MCF 10A (cell line): ENCODE measurements around the gene LCLAT1. TPM values are rescaled to one million over a fixed set of nuclear protein-coding genes. Genes with fewer than 3 reads are reported as not detected.

Source experiments
- BruUV-seq: library from RNA; stranded (reverse); fragments of 400-500 nt; replicated peaks from 2 replicates; lab custom pipeline; 2021; lab: Mats Ljungman, UMichigan
- CTCF ChIA-PET: fragments of 300-600 bp; sonication (Branson Sonifier 250); formaldehyde crosslinking; extraction: SDS; loops from one replicate; lab custom pipeline; 2021; ENCODE audit warnings: antibody characterized with exemption, inconsistent platforms; lab: Yijun Ruan, JAX
- POLR2A ChIA-PET: fragments of 300-600, 350-650 bp; sonication (Branson Sonifier 250); formaldehyde crosslinking; extraction: SDS; loops from one replicate; lab custom pipeline; 2020; ENCODE audit warnings: antibody characterized with exemption, inconsistent platforms; lab: Yijun Ruan, JAX
- DNase-seq: peaks from one replicate; pipeline ENCODE4 v3.0.0-alpha.2; 2018; ENCODE audit not compliant: unreplicated experiment
- H3K27ac Mint-ChIP-seq: one replicate; pipeline ENCODE4 v1.8.0; 2022; ENCODE audit warnings: mild to moderate bottlenecking, low read depth, mixed read lengths; ENCODE audit not compliant: unreplicated experiment
- H3K27me3 Mint-ChIP-seq: one replicate; pipeline ENCODE4 v1.8.0; 2022; ENCODE audit warnings: mixed read lengths; ENCODE audit not compliant: insufficient read depth, unreplicated experiment
- H3K36me3 Mint-ChIP-seq: one replicate; pipeline ENCODE4 v1.8.0; 2022; ENCODE audit warnings: mild to moderate bottlenecking, moderate library complexity, mixed read lengths; ENCODE audit not compliant: insufficient read depth, unreplicated experiment
- H3K4me1 Mint-ChIP-seq: one replicate; pipeline ENCODE4 v1.8.0; 2022; ENCODE audit warnings: mixed read lengths; ENCODE audit not compliant: insufficient read depth, unreplicated experiment
- H3K4me3 Mint-ChIP-seq: one replicate; pipeline ENCODE4 v1.8.0; 2022; ENCODE audit warnings: mild to moderate bottlenecking, moderate library complexity, mixed read lengths; ENCODE audit not compliant: unreplicated experiment
- H3K9me3 Mint-ChIP-seq: one replicate; pipeline ENCODE4 v1.8.0; 2022; ENCODE audit warnings: mixed read lengths; ENCODE audit not compliant: unreplicated experiment
- CTCF ChIP-seq: fragments of 200-600 bp; IDR thresholded peaks from one replicate; pipeline ENCODE4 v1.8.0; 2022; ENCODE audit warnings: antibody characterized with exemption, mild to moderate bottlenecking; ENCODE audit not compliant: unreplicated experiment
- intact Hi-C: fragments of 100-400 bp; cut with micrococcal nuclease; formaldehyde crosslinking; loops from 2 replicates; pipeline ENCODE4 v1.14.1; 2022
- total RNA-seq: library from RNA; stranded (reverse); gene quantifications from 2 replicates; pipeline ENCODE4 v1.2.3, GENCODE V29; 2022

Gene LCLAT1
- total RNA-seq, 1 experiment from 2014 or later: 27.5 TPM

GRCh38 chr2:30541680-30542079 is 94.6 kb downstream of the LCLAT1 start:
- Mint-ChIP-seq H3K27me3 (no peaks in the 10 kb centered on the region), H3K36me3 (no peaks in the 10 kb centered on the region), H3K4me1 (no peaks in the 10 kb centered on the region), H3K4me3 (no peak overlapping the region), H3K27ac (no peak overlapping the region), H3K9me3 (peaks cover 10% of the 10 kb centered on the region)
- intact Hi-C loops: no loop called here
- BruUV-seq: no TSS peak
- TF ChIP-seq CTCF: no peak
- no peak for DNase-seq
- ChIA-PET CTCF (no interaction called here), POLR2A (interaction anchor here (0.7 kb wide), 1 partner anchor 12 kb away, joined by 3 read pairs; no protein-coding TSS in a partner anchor)

GRCh38 chr2:30545875-30546274 is 98.8 kb downstream of the LCLAT1 start:
- no peaks in the 10 kb centered on the region for H3K27me3 Mint-ChIP-seq
- peaks cover 8% of the 10 kb centered on the region for H3K9me3 Mint-ChIP-seq
- H3K36me3 Mint-ChIP-seq: no peaks in the 10 kb centered on the region
- POLR2A ChIA-PET: interaction anchor here (0.6 kb wide), 1 partner anchor 99 kb away, joined by 3 read pairs; the partner anchor contains the start of gene LCLAT1
- no peak for DNase-seq
- intact Hi-C loops: no loop called here
- no peaks in the 10 kb centered on the region for H3K4me1 Mint-ChIP-seq
- no peak overlapping the region for H3K4me3 Mint-ChIP-seq
- BruUV-seq: no TSS peak
- CTCF ChIA-PET: no interaction called here
- H3K27ac Mint-ChIP-seq: no peak overlapping the region
- no peak for TF ChIP-seq CTCF

- BruUV-seq: no TSS peak
- Mint-ChIP-seq H3K9me3 (no peaks in the 10 kb centered on the region), H3K4me1 (no peaks in the 10 kb centered on the region), H3K36me3 (no peaks in the 10 kb centered on the region), H3K27me3 (no peaks in the 10 kb centered on the region), H3K27ac (no peak overlapping the region), H3K4me3 (no peak overlapping the region)
- intact Hi-C loops: no loop called here
- no peak for DNase-seq
- no peak for TF ChIP-seq CTCF
- ChIA-PET CTCF (interaction anchor here (0.7 to 1.5 kb wide), 2 partner anchors 160 to 369 kb away, joined by 3 to 4 read pairs; no protein-coding TSS in a partner anchor), POLR2A (no interaction called here)
These were observed 101.3 kb downstream of the LCLAT1 start for GRCh38 chr2:30548386-30548785.

GRCh38 chr2:30549096-30549495 is 102.0 kb downstream of the LCLAT1 start:
- no peak overlapping the region for H3K27ac Mint-ChIP-seq
- ChIA-PET POLR2A (no interaction called here), CTCF (interaction anchor here (1.5 kb wide), 1 partner anchor 159 kb away, joined by 4 read pairs; no protein-coding TSS in a partner anchor)
- no peak overlapping the region for H3K4me3 Mint-ChIP-seq
- no TSS peak for BruUV-seq
- no peaks in the 10 kb centered on the region for H3K27me3 Mint-ChIP-seq
- no peak for DNase-seq
- intact Hi-C loops: no loop called here
- H3K9me3 Mint-ChIP-seq: no peaks in the 10 kb centered on the region
- no peaks in the 10 kb centered on the region for H3K36me3 Mint-ChIP-seq
- H3K4me1 Mint-ChIP-seq: no peaks in the 10 kb centered on the region
- TF ChIP-seq CTCF: no peak
